Measurements from ENCODE around the gene CCDC9B. TPM values are rescaled to one million over a fixed set of nuclear protein-coding genes. Genes with fewer than 3 reads are reported as not detected.

Gene CCDC9B
- total and polyA plus RNA-seq, 2 donors (not counting 1 experiment from before 2014, with no cell fraction given) = 2.0 to 38.0 TPM

DNA sequence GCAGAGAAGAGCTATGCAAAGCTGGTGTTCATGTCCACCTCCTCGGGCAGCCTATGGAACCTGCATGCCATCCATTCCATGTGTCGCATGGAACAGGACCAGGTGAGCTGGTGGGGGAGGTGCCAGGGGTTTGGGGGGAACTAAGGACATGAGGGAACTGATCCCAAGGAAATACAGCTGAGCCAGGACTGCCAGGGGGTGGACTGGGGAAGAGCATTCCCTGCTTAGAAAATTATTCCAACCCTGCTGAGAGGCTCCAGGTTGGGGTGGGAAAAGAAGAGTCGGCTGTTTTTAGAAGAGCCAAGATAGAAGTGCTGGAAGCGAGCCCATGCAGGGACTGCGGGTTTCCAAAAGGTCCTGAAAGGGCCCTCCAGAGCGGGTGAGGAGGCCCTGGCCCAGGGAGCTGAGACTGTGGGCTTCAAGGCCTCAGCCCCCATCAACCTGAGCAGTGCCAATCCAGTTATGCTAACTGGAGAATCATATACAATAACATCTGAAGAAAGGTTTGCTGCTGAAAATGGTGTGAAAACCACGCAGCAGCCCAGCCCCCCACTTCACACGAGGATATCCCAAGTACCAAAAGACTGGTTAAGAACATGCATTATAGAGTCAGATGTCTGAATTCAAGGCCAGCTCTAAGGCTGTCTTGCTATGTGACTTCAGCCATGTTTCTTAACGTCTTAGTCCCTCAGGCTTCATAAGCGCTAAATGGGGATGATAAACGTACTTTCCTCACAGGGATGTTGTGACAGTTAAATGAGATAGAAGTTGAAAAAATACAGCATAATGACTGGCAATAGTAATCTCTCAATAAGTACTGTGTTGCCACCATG, 25.1 kb upstream of the CCDC9B start:
- Histone ChIP-seq H4K20me1 (ENCODE audit: control insufficient read depth, extremely low read depth, insufficient read depth, low read length) (no peaks in the 10 kb centered on the region), H3K4me3 (replicated peaks in 1 of 4; ENCODE audit: control extremely low read depth in 1 of 4, insufficient read depth in 1 of 4, low read depth in 3 of 4, low read length in 4 of 4) (no peak overlapping the region), H3K27me3 (ENCODE audit: control insufficient read depth, insufficient read depth, low read length) (peaks cover 9% of the 10 kb centered on the region), H3K4me2 (ENCODE audit: extremely low read depth, insufficient read depth, low read length) (no peak overlapping the region), H3K4me1 (ENCODE audit: control insufficient read depth, extremely low read depth, insufficient read depth, low read length) (peaks cover 3% of the 10 kb centered on the region), H3K36me3 (ENCODE audit: control insufficient read depth, insufficient read depth, low read length) (no peaks in the 10 kb centered on the region), H3K9ac (ENCODE audit: insufficient read depth, low read length) (no peak overlapping the region), H3K27ac (ENCODE audit: insufficient read depth, low read length) (no peak overlapping the region), H2AFZ (ENCODE audit: low read length) (no peak overlapping the region), H3K79me2 (ENCODE audit: control insufficient read depth, insufficient read depth, low read length) (no peaks in the 10 kb centered on the region), H3K9me3 (ENCODE audit: control insufficient read depth, insufficient read depth, low read depth, low read length) (no peaks in the 10 kb centered on the region)
- TF ChIP-seq, protein P1, sequence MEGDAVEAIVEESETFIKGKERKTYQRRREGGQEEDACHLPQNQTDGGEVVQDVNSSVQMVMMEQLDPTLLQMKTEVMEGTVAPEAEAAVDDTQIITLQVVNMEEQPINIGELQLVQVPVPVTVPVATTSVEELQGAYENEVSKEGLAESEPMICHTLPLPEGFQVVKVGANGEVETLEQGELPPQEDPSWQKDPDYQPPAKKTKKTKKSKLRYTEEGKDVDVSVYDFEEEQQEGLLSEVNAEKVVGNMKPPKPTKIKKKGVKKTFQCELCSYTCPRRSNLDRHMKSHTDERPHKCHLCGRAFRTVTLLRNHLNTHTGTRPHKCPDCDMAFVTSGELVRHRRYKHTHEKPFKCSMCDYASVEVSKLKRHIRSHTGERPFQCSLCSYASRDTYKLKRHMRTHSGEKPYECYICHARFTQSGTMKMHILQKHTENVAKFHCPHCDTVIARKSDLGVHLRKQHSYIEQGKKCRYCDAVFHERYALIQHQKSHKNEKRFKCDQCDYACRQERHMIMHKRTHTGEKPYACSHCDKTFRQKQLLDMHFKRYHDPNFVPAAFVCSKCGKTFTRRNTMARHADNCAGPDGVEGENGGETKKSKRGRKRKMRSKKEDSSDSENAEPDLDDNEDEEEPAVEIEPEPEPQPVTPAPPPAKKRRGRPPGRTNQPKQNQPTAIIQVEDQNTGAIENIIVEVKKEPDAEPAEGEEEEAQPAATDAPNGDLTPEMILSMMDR (conservative IDR thresholded peaks at IDR 0.05 in 1 of 2, IDR thresholded peaks at IDR 0.05 in 1 of 2; ENCODE audit: low read depth in 1 of 2, low read length in 2 of 2) = no peak
- TF ChIP-seq EZH2 (IDR thresholded peaks at IDR 0.05; ENCODE audit: low read length, missing control alignments) = no peak
- no peak for DNase-seq (ENCODE audit: low read depth in 2 of 2)

DNA sequence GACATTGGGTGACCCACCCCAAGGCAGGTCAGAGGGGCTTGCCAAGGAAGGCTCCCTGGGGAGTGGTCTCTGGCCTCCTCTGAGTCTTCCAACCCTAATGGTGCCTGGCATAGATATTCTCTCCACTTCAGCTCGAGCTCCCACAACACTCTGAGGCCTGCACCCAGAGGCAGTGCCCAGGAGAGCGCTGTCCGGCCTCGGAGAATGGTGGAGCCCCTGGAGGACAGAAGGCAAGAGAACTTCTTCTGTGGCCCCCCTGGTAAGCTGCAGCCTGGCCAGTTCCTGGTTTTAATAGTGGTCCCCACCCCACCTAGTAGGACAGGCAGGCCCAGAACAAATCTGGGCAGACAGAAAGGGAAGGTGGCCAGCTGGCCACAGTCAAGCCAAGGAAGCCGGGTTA, 24.3 kb upstream of the CCDC9B start:
- Histone ChIP-seq H3K9me3 (ENCODE audit: control insufficient read depth, insufficient read depth, low read depth, low read length) (no peaks in the 10 kb centered on the region), H3K4me3 (replicated peaks in 1 of 4; ENCODE audit: control extremely low read depth in 1 of 4, insufficient read depth in 1 of 4, low read depth in 3 of 4, low read length in 4 of 4) (no peak overlapping the region), H3K4me2 (ENCODE audit: extremely low read depth, insufficient read depth, low read length) (no peak overlapping the region), H4K20me1 (ENCODE audit: control insufficient read depth, extremely low read depth, insufficient read depth, low read length) (no peaks in the 10 kb centered on the region), H3K79me2 (ENCODE audit: control insufficient read depth, insufficient read depth, low read length) (no peaks in the 10 kb centered on the region), H2AFZ (ENCODE audit: low read length) (no peak overlapping the region), H3K36me3 (ENCODE audit: control insufficient read depth, insufficient read depth, low read length) (no peaks in the 10 kb centered on the region), H3K9ac (ENCODE audit: insufficient read depth, low read length) (no peak overlapping the region), H3K27ac (ENCODE audit: insufficient read depth, low read length) (no peak overlapping the region), H3K27me3 (ENCODE audit: control insufficient read depth, insufficient read depth, low read length) (peaks cover 18% of the 10 kb centered on the region), H3K4me1 (ENCODE audit: control insufficient read depth, extremely low read depth, insufficient read depth, low read length) (peaks cover 3% of the 10 kb centered on the region)
- TF ChIP-seq, protein P1 (conservative IDR thresholded peaks at IDR 0.05 in 1 of 2, IDR thresholded peaks at IDR 0.05 in 1 of 2; ENCODE audit: low read depth in 1 of 2, low read length in 2 of 2) = no peak
- TF ChIP-seq EZH2 (IDR thresholded peaks at IDR 0.05; ENCODE audit: low read length, missing control alignments) = no peak
- no peak for DNase-seq (ENCODE audit: low read depth in 2 of 2)

DNA sequence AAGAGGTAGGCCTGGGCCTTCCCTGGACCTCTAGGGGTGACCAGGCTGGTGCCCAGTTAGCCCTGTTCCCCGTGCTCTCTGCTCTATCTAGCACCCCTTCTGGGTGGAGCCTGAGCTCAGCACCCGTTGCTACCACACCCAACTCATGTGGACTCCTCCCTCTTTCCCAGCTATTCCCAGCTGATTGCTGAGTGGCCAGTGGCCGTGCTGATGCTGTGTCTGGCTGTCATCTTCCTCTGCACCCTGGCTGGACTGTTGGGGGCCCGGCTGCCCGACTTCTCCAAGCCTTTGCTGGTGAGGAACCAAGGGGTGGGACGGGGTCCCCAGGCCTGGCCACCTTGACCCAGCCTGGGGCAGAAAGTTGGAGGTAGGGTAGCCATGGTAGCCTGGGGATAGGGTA, 23.5 kb upstream of the CCDC9B start:
- Histone ChIP-seq H2AFZ (ENCODE audit: low read length) (no peak overlapping the region), H3K4me1 (ENCODE audit: control insufficient read depth, extremely low read depth, insufficient read depth, low read length) (peaks cover 3% of the 10 kb centered on the region), H4K20me1 (ENCODE audit: control insufficient read depth, extremely low read depth, insufficient read depth, low read length) (no peaks in the 10 kb centered on the region), H3K27me3 (ENCODE audit: control insufficient read depth, insufficient read depth, low read length) (peaks cover 19% of the 10 kb centered on the region), H3K79me2 (ENCODE audit: control insufficient read depth, insufficient read depth, low read length) (no peaks in the 10 kb centered on the region), H3K27ac (ENCODE audit: insufficient read depth, low read length) (no peak overlapping the region), H3K9me3 (ENCODE audit: control insufficient read depth, insufficient read depth, low read depth, low read length) (no peaks in the 10 kb centered on the region), H3K9ac (ENCODE audit: insufficient read depth, low read length) (no peak overlapping the region), H3K4me2 (ENCODE audit: extremely low read depth, insufficient read depth, low read length) (no peak overlapping the region), H3K4me3 (replicated peaks in 1 of 4; ENCODE audit: control extremely low read depth in 1 of 4, insufficient read depth in 1 of 4, low read depth in 3 of 4, low read length in 4 of 4) (no peak overlapping the region), H3K36me3 (ENCODE audit: control insufficient read depth, insufficient read depth, low read length) (no peaks in the 10 kb centered on the region)
- TF ChIP-seq, protein P1 (conservative IDR thresholded peaks at IDR 0.05 in 1 of 2, IDR thresholded peaks at IDR 0.05 in 1 of 2; ENCODE audit: low read depth in 1 of 2, low read length in 2 of 2) = no peak
- no peak for TF ChIP-seq EZH2 (IDR thresholded peaks at IDR 0.05; ENCODE audit: low read length, missing control alignments)
- DNase-seq (ENCODE audit: low read depth in 2 of 2) = no peak
